ENCODE measurements around the gene FAM168A.

- TF ChIP-seq CEBPB (tag; IDR thresholded peaks at IDR 0.05) (no peak), ARNT (IDR thresholded peaks at IDR 0.05) (no peak), HDAC1 (IDR thresholded peaks at IDR 0.05) (no peak), ATF2 (CRISPR knock-in tag; IDR thresholded peaks at IDR 0.05) (no peak), ZBTB26 (CRISPR knock-in tag; IDR thresholded peaks at IDR 0.05) (no peak), ZZZ3 (IDR thresholded peaks at IDR 0.05) (no peak), POLR2A (conservative IDR thresholded peaks at IDR 0.05) (no peak), SMARCC2 (IDR thresholded peaks at IDR 0.05; ENCODE audit: low read depth) (no peak), CHD1 (IDR thresholded peaks at IDR 0.05; ENCODE audit: low read length) (no peak)
Observed at GRCh38 chr11:73481626-73482025, 116.3 kb downstream of the FAM168A start.
